ENCODE data around the gene NCR1. TPM values are rescaled to one million over a fixed set of nuclear protein-coding genes. Genes with fewer than 3 reads are reported as not detected.

NCR1 gene
- total RNA-seq, 1 donor from 2014 or later: not detected

Other genes starting within 250 kb of the NCR1 start
- not detected in 2 replicates for gene LILRB4, start 243.2 kb upstream of the NCR1 start, total RNA-seq
- gene KIR3DL3, start 181.7 kb upstream of the NCR1 start, total RNA-seq: not detected in 2 replicates
- not detected in 2 replicates for gene KIR2DL3, start 167.6 kb upstream of the NCR1 start, total RNA-seq
- gene KIR2DL1, start 136.4 kb upstream of the NCR1 start, total RNA-seq: not detected in 2 replicates
- not detected in 2 replicates for gene KIR2DL4, start 102.5 kb upstream of the NCR1 start, total RNA-seq
- gene KIR3DL1, start 89.7 kb upstream of the NCR1 start, total RNA-seq: not detected in 2 replicates
- not detected in 2 replicates for gene KIR2DS4, start 73.5 kb upstream of the NCR1 start, total RNA-seq
- gene KIR3DL2, start 55.7 kb upstream of the NCR1 start, total RNA-seq: not detected in 2 replicates
- not detected in 2 replicates for gene FCAR, start 31.9 kb upstream of the NCR1 start, total RNA-seq
- gene NLRP7, start 41.4 kb downstream of the NCR1 start, total RNA-seq: not detected in 2 replicates
- 6.3 and 15.3 TPM in 2 replicates for gene NLRP2, start 60.2 kb downstream of the NCR1 start, total RNA-seq
- 0.10 TPM in 1 of 2 replicates, not detected in the other for gene GP6, start 132.1 kb downstream of the NCR1 start, total RNA-seq
- gene RDH13, start 157.0 kb downstream of the NCR1 start, total RNA-seq: 19.9 and 22.2 TPM in 2 replicates
- 7.0 and 40.5 TPM in 2 replicates for gene EPS8L1, start 169.7 kb downstream of the NCR1 start, total RNA-seq
- 17.5 and 32.4 TPM in 2 replicates for gene PPP1R12C, start 211.5 kb downstream of the NCR1 start, total RNA-seq
- gene TNNT1, start 243.1 kb downstream of the NCR1 start, total RNA-seq: 1.9 and 5.9 TPM in 2 replicates